ENCODE data around the gene GLS.
"Not testable (repeated sequence)": the region's sequence is repeated elsewhere in the genome, so short reads cannot be mapped to it uniquely, and the experiment has no call there.

The GLS gene

DNA sequence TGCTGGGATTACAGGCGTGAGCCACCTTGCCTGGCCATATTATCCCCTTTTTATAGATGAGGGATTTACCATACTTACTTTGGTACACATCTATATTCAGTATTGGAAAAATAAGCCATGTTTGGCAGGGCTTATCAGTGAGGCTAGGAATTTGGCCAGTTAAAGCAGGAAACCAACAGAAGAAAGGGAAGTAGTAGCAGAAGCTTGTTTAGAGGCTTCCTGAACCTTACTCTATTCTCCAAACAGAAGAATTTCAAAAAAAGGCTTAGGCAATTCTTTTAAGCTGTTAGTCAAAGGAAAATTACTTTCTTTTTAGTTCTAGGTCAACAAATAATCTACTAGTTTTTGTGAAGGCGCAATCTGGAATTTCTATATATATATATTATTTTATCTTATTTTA, 3.2 kb upstream of the GLS start:
- DNase-seq (ENCODE audit: insufficient read length) (no peak), FAIRE-seq (no peak)
- TF ChIP-seq POLR2AphosphoS5 (IDR thresholded peaks at IDR 0.05; ENCODE audit: low read depth, low read length) (no peak), POLR2A (IDR thresholded peaks at IDR 0.05; ENCODE audit: low read depth, low read length) (no peak), TAF1 (IDR thresholded peaks at IDR 0.05; ENCODE audit: borderline replicate concordance, low read depth, low read length) (no peak)

- DNase-seq (ENCODE audit: insufficient read length) (no peak), FAIRE-seq (no peak)
- TF ChIP-seq POLR2A (IDR thresholded peaks at IDR 0.05; ENCODE audit: low read depth, low read length) = no peak
- TF ChIP-seq TAF1 (IDR thresholded peaks at IDR 0.05; ENCODE audit: borderline replicate concordance, low read depth, low read length) = no peak
- no peak for TF ChIP-seq POLR2AphosphoS5 (IDR thresholded peaks at IDR 0.05; ENCODE audit: low read depth, low read length)
Observed at GRCh38 chr2:190879474-190880377, 895 bp upstream of the GLS start.

DNA sequence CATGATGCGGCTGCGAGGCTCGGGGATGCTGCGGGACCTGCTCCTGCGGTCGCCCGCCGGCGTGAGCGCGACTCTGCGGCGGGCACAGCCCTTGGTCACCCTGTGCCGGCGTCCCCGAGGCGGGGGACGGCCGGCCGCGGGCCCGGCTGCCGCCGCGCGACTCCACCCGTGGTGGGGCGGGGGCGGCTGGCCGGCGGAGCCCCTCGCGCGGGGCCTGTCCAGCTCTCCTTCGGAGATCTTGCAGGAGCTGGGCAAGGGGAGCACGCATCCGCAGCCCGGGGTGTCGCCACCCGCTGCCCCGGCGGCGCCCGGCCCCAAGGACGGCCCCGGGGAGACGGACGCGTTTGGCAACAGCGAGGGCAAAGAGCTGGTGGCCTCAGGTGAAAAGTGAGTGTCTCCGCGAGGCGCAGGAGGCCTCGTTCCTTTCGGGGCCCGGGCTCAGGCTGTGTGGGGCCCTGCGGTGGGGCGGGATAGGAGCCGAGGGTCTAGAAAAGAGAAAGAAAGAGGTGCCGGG, 520 bp downstream of the GLS start:
- no peak for DNase-seq (ENCODE audit: insufficient read length)
- TF ChIP-seq POLR2A (IDR thresholded peaks at IDR 0.05; ENCODE audit: low read depth, low read length) = no peak
- no peak for TF ChIP-seq POLR2AphosphoS5 (IDR thresholded peaks at IDR 0.05; ENCODE audit: low read depth, low read length)
- no peak for TF ChIP-seq TAF1 (IDR thresholded peaks at IDR 0.05; ENCODE audit: borderline replicate concordance, low read depth, low read length)
- peak; percentile 46 for FAIRE-seq

- peak; percentile 92 for FAIRE-seq
Observed at GRCh38 chr2:190881598-190882410, 1.2 kb downstream of the GLS start.

GRCh38 chr2:190882411-190882766, 1.8 kb downstream of the GLS start:
- FAIRE-seq = no peak
- DNase-seq (ENCODE audit: insufficient read length) = no peak
- no peak for TF ChIP-seq TAF1 (IDR thresholded peaks at IDR 0.05; ENCODE audit: borderline replicate concordance, low read depth, low read length)
- TF ChIP-seq POLR2A (IDR thresholded peaks at IDR 0.05; ENCODE audit: low read depth, low read length) = no peak
- no peak for TF ChIP-seq POLR2AphosphoS5 (IDR thresholded peaks at IDR 0.05; ENCODE audit: low read depth, low read length)

More at GRCh38 chr2:190881598-190882410, 1.2 kb downstream of the GLS start:
- DNase-seq (ENCODE audit: insufficient read length) = peak; percentile 26
- TF ChIP-seq POLR2A (IDR thresholded peaks at IDR 0.05; ENCODE audit: low read depth, low read length) (peak; percentile 81; the same call in 1 of the 2 replicates), TAF1 (IDR thresholded peaks at IDR 0.05; ENCODE audit: borderline replicate concordance, low read depth, low read length) (0 out of 2 replicates have a peak, but pooled peaks have one; percentile 15), POLR2AphosphoS5 (IDR thresholded peaks at IDR 0.05; ENCODE audit: low read depth, low read length) (peak; percentile 74)

DNA sequence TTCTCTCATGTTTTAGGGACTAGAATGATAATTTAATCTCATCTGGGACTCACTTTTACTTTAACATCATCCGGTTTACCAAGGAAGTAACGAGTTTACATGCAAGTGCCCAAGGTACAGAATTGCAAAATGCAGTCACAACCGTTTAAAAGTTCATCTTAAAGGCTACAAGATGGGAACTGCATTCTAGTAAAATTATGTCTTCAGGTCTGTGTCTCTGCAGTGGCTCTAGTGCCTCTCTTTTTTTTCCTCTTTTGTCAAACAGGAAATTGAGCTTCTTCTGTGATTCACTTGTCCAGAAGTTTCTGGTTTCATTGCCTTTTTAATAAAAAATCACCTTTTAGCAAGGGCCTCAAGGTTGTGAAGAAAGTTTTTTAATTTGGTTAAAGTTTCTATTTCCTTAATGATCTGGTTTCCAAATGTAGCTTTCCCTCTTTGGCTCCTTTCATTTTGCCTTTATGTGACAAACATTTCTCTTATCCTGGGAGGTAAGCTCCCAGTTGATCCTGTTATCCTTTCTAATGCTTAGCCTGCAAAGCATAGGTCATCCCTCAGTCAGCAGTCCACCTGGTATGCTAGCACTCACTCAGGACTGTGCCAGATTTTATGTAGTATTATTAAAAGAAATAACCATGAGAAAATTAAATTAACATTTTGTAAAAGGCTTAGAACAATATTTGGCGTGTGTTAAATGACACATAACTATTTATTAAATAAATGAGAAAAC, 2.4 kb downstream of the GLS start:
- TF ChIP-seq TAF1 (IDR thresholded peaks at IDR 0.05; ENCODE audit: borderline replicate concordance, low read depth, low read length) (no peak), POLR2AphosphoS5 (IDR thresholded peaks at IDR 0.05; ENCODE audit: low read depth, low read length) (no peak), POLR2A (IDR thresholded peaks at IDR 0.05; ENCODE audit: low read depth, low read length) (no peak)
- DNase-seq (ENCODE audit: insufficient read length) = no peak
- no peak for FAIRE-seq

DNA sequence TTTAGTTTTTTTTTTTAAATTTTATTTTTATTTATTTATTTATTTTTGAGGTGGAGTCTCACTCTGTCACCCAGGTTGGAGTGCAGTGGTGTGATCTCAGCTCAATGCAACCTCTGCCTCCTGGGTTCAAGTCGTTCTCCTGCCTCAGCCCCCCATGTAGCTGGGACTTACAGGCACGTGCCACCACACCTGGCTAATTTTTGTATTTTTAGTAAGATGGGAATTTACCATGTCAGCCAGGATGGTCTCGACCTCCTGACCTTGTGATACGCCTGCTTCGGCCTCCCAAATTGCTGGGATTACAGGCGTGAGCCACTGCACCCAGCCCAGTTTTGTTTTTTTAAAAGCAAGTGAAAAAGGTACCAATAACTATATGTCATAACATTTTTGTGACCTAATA, 5.2 kb downstream of the GLS start:
- not testable (repeated sequence) for FAIRE-seq; DNase-seq (ENCODE audit: insufficient read length)

GRCh38 chr2:190887089-190887488, 6.5 kb downstream of the GLS start:
- no peak for TF ChIP-seq TAF1 (IDR thresholded peaks at IDR 0.05; ENCODE audit: borderline replicate concordance, low read depth, low read length)
- TF ChIP-seq POLR2A (IDR thresholded peaks at IDR 0.05; ENCODE audit: low read depth, low read length) = no peak
- no peak for TF ChIP-seq POLR2AphosphoS5 (IDR thresholded peaks at IDR 0.05; ENCODE audit: low read depth, low read length)
- no peak for DNase-seq (ENCODE audit: insufficient read length)
- FAIRE-seq = no peak

DNA sequence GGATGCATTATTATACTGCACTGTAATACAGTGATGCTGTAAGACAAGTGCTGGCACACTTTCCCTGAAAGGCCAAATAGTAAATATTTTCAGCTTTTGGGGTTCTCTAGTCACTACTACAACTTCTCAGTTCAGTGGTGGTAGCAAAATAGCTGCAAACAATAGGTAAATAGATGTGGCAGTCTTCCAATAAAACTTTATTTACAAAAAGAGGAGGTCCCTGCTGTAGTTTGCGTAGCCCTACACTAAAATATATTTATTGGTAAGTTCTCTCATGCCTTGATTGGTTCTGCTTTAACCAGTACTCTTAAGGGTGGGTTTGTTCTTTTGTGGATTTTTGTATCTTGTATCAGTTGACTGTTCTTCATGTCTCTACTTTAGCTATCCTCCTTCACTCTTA, 7.8 kb downstream of the GLS start:
- no peak for TF ChIP-seq TAF1 (IDR thresholded peaks at IDR 0.05; ENCODE audit: borderline replicate concordance, low read depth, low read length)
- TF ChIP-seq POLR2AphosphoS5 (IDR thresholded peaks at IDR 0.05; ENCODE audit: low read depth, low read length) = no peak
- TF ChIP-seq POLR2A (IDR thresholded peaks at IDR 0.05; ENCODE audit: low read depth, low read length) = no peak
- DNase-seq (ENCODE audit: insufficient read length) (no peak), FAIRE-seq (peak; percentile 46)

GRCh38 chr2:190889175-190889943, 8.7 kb downstream of the GLS start:
- no peak for DNase-seq (ENCODE audit: insufficient read length)
- FAIRE-seq = no peak
- TF ChIP-seq POLR2AphosphoS5 (IDR thresholded peaks at IDR 0.05; ENCODE audit: low read depth, low read length) (no peak), TAF1 (IDR thresholded peaks at IDR 0.05; ENCODE audit: borderline replicate concordance, low read depth, low read length) (no peak), POLR2A (IDR thresholded peaks at IDR 0.05; ENCODE audit: low read depth, low read length) (no peak)
